ENCODE results near the gene AOPEP. TPM values are rescaled to one million over a fixed set of nuclear protein-coding genes. Genes with fewer than 3 reads are reported as not detected.
"Not testable (repeated sequence)": the region's sequence is repeated elsewhere in the genome, so short reads cannot be mapped to it uniquely, and the experiment has no call there.

The AOPEP gene
- total RNA-seq, 1 donor: 20.7 TPM

- DNase-seq (ENCODE audit: low read depth in 2 of 3, low spot score in 2 of 3): no peak
Measured at GRCh38 chr9:94861589-94862272, 135.2 kb downstream of the AOPEP start.

- peak in 1 of 3 donors; percentile 25 for DNase-seq (ENCODE audit: low read depth in 2 of 3, low spot score in 2 of 3)
Measured at GRCh38 chr9:94864196-94864595, 137.7 kb downstream of the AOPEP start.

- no peak for DNase-seq (ENCODE audit: low read depth in 2 of 3, low spot score in 2 of 3)
Measured at GRCh38 chr9:94864862-94865509, 138.5 kb downstream of the AOPEP start.

- DNase-seq (ENCODE audit: low read depth in 2 of 3, low spot score in 2 of 3): no peak
Measured at GRCh38 chr9:94865582-94866452, 139.3 kb downstream of the AOPEP start.

- no peak for DNase-seq (ENCODE audit: low read depth in 2 of 3, low spot score in 2 of 3)
Measured at GRCh38 chr9:94866770-94867169, 140.3 kb downstream of the AOPEP start.

- no peak for DNase-seq (ENCODE audit: low read depth in 2 of 3, low spot score in 2 of 3)
Measured at GRCh38 chr9:94867281-94867841, 140.9 kb downstream of the AOPEP start.

GRCh38 chr9:94867842-94868312 lies 141.4 kb downstream of the AOPEP start:
- no peak for DNase-seq (ENCODE audit: low read depth in 2 of 3, low spot score in 2 of 3)

- DNase-seq (ENCODE audit: low read depth in 2 of 3, low spot score in 2 of 3): no peak
Measured at GRCh38 chr9:94868464-94868863, 142.0 kb downstream of the AOPEP start.

GRCh38 chr9:94869415-94869843 lies 142.9 kb downstream of the AOPEP start:
- no peak for DNase-seq (ENCODE audit: low read depth in 2 of 3, low spot score in 2 of 3)

- no peak for DNase-seq (ENCODE audit: low read depth in 2 of 3, low spot score in 2 of 3)
Measured at GRCh38 chr9:94870465-94870792, 143.9 kb downstream of the AOPEP start.

GRCh38 chr9:94870793-94871558 lies 144.5 kb downstream of the AOPEP start:
- peak in 1 of 3 donors; percentile 43 for DNase-seq (ENCODE audit: low read depth in 2 of 3, low spot score in 2 of 3)

- no peak for DNase-seq (ENCODE audit: low read depth in 2 of 3, low spot score in 2 of 3)
Measured at GRCh38 chr9:94872083-94872833, 145.8 kb downstream of the AOPEP start.

GRCh38 chr9:94872891-94873511 lies 146.5 kb downstream of the AOPEP start:
- DNase-seq (ENCODE audit: low read depth in 2 of 3, low spot score in 2 of 3): no peak

GRCh38 chr9:94874316-94874715 lies 147.8 kb downstream of the AOPEP start:
- no peak for DNase-seq (ENCODE audit: low read depth in 2 of 3, low spot score in 2 of 3)

GRCh38 chr9:94875300-94876020 lies 149.0 kb downstream of the AOPEP start:
- peak in 1 of 3 donors; percentile 46 for DNase-seq (ENCODE audit: low read depth in 2 of 3, low spot score in 2 of 3)

GRCh38 chr9:94878804-94879203 lies 152.3 kb downstream of the AOPEP start:
- not testable (repeated sequence) for DNase-seq (ENCODE audit: low read depth in 2 of 3, low spot score in 2 of 3)

- no peak for DNase-seq (ENCODE audit: low read depth in 2 of 3, low spot score in 2 of 3)
Measured at GRCh38 chr9:94879230-94879629, 152.7 kb downstream of the AOPEP start.

GRCh38 chr9:94881023-94881422 lies 154.5 kb downstream of the AOPEP start:
- no peak for DNase-seq (ENCODE audit: low read depth in 2 of 3, low spot score in 2 of 3)

All from hematopoietic multipotent progenitor cell (in vitro differentiated cells).